ENCODE data around the gene AXDND1.
"Not testable (repeated sequence)": the region's sequence is repeated elsewhere in the genome, so short reads cannot be mapped to it uniquely, and the experiment has no call there.

AXDND1 gene, protein sequence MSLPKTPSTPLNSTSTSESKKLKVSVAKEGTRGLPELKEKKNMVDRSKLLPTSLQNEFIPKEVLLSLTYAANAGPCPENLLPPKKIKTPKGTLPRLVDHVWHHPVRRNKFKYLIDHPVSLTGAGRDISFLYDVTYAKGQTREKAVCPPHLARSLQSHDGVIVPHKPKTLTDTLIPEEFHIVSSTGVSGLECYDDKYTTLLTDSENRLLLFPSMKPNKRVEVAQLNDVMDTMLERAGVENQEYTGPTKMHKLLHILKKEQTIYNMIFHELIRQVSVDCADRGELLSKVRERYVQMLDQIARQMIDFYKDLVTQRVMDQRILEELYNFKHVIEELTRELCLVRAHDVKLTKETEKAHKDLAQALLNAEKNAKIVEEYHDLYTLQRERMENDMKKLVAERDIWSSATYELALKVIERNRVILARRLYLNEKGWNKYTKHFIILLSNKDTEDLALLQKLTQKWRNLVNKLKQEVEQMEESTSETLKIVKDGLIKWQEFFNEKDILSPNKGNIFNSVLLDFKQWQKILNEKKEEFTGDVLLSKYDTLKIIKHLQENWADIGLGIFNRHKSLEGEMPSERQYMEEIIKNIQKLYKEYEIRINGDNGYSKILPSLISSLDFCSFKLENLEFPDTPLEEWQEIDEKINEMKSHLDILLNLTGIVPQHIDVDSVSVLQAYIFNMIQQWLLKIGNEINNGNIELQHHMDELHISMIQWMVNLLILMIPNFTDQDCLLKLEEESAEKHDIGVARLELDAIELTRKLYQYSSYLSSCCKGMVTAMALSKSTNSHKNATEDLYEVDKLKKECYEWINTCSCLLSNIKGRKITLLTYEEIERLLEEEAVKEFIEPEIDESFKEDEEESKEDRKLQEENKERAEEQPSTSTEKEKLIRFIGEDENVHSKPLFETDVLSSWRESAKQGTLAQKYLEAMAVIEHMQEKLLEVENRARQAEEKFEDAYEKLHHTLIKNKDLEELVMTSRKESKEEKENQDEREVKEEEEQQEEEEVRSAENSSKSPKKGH

GRCh38 chr1:179365342-179366092 lies at the start of gene AXDND1:
Gene AXDND1 (plus strand): TSS chr1:179365971. CDS start chr1:179366510, 539 bp downstream.
- peak; percentile 81 for DNase-seq (ENCODE audit: low spot score)

DNA sequence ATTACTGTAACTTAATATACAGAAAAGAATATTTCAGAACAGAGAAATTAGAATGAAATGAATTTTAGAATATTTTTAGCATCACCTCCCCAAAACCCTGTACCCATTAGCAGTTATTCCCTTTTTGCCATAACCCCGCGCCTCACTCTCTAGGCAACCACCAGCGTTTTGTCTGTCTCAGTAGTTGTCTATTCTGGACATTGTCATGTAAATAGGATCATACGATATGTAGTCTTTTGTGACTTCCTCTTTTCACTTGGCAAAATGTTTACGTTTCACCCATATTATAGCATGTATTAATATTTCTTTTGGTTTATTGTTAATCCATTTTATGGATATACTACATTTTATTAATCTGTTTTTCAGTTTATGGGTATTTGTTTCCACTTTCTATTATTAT lies 47.3 kb upstream of the AXDND1 start:
- DNase-seq (ENCODE audit: low spot score): no peak

DNA sequence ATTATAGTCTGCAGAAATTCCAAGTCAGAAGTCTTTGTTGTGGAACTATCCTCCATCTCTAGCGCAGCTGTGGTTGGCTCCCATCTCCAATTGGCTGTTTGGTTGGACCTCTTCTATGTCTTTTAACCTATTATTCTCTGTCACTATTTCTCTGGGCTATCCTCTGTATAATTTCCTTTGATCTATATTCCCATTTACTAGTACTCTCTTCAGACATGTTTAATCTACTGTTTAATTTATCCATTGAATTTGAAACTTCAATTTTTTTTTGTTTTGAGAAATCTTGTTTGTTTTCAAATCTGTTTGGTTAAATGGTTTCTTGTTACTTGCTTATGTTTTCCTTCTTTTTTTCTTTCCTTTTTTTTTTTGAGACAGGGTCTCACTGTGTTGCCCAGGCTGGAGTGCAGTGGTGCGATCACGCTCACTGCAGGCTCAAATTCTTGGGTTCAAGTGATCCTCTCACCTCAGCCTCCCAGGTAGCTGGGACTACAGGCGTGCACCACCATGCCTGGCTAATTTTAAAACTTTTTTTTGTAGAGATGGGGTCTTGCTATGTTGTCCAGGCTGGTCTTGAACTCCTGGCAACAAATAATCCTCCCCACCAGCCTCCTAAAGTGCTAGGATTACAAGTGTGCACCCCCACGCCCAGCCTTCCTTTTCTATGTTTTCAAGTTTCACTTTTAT lies 44.1 kb upstream of the AXDND1 start:
- no peak for DNase-seq (ENCODE audit: low spot score)

- DNase-seq (ENCODE audit: low spot score): no peak
Observed at GRCh38 chr1:179322557-179322956, 43.2 kb upstream of the AXDND1 start.

- DNase-seq (ENCODE audit: low spot score): no peak
Observed at GRCh38 chr1:179323436-179323835, 42.3 kb upstream of the AXDND1 start.

DNA sequence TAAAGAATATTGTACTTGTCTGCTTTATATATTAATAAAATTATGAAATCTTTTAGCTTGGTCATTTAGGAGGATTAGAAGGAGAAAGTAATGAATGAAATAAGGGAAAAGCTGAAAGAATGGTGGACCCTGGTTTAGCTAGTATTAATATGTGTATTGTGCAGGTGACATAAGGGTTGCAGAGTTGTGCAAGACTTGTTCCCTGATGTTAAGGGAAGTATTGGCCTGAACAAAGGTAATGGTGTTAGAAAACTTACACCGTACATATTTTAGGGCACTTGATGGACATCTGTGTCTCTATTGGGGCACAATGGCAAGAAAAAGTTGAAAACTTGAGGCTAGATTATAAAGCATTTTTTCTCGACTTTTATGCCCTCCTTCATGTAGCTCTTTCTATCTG lies 39.9 kb upstream of the AXDND1 start:
- no peak for DNase-seq (ENCODE audit: low spot score)

DNA sequence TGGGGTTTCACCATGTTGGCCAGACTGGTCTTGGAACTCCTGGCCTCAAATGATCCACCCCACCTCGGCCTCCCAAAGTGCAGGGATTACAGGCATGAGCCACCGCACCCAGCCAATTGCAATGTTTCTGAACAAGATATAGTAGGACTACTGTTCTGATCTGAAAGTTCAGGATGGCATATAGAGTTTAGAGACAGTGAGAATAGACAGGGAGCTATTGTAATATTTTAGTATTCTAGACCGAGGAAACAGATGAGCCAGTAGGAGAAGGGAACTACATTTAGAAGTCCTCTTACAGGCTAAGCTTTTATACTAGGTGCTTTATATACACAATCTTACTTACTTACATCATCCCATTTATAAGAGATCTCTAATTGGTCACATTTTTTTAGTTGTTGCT lies 39.0 kb upstream of the AXDND1 start:
- DNase-seq (ENCODE audit: low spot score): no peak

GRCh38 chr1:179327196-179327595 lies 38.6 kb upstream of the AXDND1 start:
- no peak for DNase-seq (ENCODE audit: low spot score)

DNA sequence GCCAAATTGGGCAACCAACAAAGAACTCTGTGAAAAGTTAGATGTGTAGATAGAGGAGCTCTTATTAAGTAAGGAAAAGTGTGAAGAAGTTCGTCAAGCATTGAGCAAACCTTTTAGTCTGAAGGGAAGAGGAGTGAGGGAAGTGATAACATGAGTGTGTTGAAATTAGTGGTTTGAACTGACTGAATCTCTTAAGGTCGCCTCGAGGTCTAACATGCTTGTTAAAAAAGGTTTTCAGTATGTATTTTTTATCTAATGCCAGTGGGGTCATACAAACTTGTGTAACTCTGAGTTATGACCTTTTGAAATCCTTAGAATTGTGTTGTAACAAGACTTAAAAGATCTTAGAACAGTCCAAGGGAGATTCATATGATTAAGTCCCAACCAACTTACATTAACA lies 38.1 kb upstream of the AXDND1 start:
- DNase-seq (ENCODE audit: low spot score): no peak

DNA sequence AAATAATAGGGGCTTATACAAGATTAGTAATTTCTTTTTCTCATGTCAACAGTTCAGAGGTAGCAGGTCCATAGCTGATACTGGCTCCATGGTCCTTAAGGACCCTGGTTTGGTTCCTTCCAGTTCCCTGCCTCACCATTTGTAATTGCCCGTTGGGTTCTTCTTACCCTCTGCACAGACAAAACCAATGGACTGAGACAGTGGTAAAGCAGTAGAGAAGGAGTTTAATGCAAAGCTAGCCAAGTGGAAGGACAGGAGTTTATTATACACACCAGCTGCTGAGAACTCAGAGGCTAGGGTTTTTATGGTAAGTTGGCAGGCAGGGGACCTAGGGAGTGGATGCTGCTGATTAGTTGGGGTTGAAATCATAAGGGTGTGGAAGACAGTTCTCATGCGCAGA lies 35.9 kb upstream of the AXDND1 start:
- no peak for DNase-seq (ENCODE audit: low spot score)

- DNase-seq (ENCODE audit: low spot score): no peak
Observed at GRCh38 chr1:179334440-179334839, 31.3 kb upstream of the AXDND1 start.

GRCh38 chr1:179337288-179337687 lies 28.5 kb upstream of the AXDND1 start:
- no peak for DNase-seq (ENCODE audit: low spot score)

DNA sequence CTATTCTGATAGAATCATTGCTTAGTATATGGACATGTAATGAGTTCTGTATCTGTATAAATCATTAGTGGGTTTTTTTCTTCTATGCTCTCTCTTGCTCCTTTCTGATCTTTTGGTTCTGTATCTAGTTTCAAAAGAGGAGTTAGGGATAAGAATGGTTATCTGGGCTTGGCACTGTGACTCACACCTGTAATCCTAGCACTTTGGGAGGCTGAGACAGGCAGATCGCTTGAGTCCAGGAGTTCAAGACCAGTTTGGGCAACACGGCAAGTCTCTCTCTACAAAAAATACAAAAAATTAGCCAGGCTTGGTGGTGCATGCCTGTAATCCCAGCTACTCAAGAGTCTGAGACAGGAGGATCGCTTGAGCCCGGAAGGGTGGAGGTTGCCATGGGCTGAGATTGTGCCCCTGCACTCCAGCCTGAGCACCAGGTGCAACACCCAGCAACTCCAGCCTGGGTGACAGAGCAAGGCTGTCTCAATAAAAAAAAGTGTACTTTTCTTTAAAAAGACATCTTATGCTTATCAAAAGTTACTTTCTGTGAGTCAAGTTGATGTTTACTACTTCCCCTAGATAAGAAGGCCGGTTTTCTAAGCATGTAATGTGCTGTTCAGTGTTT lies 27.7 kb upstream of the AXDND1 start:
- no peak for DNase-seq (ENCODE audit: low spot score)

- no peak for DNase-seq (ENCODE audit: low spot score)
Observed at GRCh38 chr1:179340918-179341317, 24.9 kb upstream of the AXDND1 start.

DNA sequence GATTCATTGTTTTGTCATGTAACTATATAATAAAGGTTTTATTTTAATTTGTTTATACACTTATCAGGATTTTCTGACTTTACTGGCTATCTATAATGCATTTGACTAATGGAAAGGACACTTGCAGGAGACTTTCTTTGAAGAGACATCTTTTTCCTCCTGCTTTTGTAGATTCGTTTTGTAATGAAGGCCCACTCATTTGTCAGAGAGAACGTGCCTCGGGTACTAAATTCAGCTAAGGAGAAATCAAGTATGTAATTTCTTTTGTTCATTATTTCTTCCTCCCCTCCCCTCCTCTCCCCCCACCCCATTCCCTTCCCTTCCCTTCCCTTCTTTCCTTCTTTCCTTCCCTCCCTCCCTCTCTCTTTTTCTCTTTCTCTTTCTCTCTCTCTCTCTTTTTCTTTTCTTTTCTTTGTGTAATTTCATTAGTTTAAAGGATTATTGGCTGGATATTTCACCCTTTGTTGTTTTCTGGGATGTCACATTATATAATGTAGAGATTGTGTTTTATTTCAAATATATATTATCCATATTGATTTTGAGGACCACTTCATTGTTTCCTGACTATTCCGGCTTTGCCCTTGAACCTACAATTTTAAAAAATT lies 23.7 kb upstream of the AXDND1 start:
- DNase-seq (ENCODE audit: low spot score): no peak

DNA sequence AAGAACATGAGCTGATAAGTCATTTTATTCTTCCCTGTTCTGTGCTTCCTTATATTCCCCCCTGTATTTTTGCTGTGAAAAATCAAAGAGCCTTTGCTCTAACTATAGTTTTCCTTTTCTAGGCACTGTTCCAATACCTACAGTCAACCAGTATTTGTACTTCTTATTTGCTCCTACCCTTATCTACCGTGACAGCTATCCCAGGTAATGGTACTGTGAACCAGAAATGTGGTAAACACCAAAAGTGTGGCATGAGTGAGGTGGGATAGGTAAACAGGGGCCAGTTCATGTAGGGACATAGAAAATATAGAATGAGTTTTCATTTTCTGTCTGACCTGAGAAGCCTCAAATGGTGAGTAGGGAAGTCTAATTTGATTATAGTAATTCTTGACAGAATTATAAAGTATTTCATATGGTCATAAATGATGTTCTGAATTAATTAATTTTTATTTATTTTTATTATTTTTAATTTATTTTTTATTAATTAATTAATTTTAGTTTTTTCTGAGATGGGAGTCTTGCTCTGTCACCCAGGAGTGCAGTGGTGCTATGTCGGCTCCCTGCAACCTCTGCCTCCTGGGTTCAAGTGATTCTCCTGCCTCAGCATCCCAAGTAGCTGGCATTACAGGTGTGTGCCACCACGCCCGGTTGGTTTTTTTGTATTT lies 22.9 kb upstream of the AXDND1 start:
- DNase-seq (ENCODE audit: low spot score): no peak

DNA sequence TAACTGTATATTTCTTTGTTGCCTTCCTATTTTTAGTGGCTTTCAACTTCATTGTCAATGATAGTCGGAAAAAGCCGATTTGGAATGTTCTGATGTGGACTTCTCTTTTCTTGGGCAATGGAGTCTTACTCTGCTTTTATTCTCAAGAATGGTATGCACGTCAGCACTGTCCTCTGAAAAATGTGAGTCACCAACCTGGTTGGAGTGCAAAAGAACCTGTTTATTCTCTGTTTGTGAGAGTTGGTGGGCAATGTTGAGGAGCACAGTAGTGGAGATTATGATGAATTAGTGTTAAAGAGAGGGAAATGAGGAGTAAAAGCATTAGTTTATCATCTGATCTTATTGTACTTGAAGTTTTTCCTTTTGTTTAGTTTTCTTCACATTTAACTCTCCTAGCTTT lies 14.5 kb upstream of the AXDND1 start:
- no peak for DNase-seq (ENCODE audit: low spot score)

GRCh38 chr1:179352236-179352635 lies 13.5 kb upstream of the AXDND1 start:
- no peak for DNase-seq (ENCODE audit: low spot score)

- DNase-seq (ENCODE audit: low spot score): no peak
Observed at GRCh38 chr1:179353546-179353945, 12.2 kb upstream of the AXDND1 start.

DNA sequence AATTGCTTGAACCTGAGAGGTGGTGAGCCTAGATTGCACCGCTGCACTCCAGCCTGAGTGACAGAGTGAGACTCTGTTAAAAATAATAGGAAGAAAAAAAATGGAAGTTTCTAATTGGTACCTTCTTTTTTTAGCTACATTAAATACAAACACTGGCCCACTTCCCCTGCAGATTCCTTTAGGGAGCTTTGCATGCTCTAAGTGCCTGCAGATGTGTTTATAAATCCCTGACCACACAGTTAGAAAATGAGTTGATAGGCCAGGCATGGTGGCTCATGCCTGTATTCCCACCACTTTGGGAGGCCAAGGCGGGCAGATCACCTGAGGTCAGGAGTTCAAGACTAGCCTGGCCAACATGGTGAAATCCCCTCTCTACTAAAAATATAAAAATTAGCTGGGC lies 4.1 kb upstream of the AXDND1 start:
- DNase-seq (ENCODE audit: low spot score): not testable (repeated sequence)

Measured in hematopoietic multipotent progenitor cell treated with erythropoietin and hydrocortisone succinate and interleukin-3 and kit ligand, for 15 days (in vitro differentiated cells).